GM21529 (cell line): ENCODE data around the gene MUC3A.
"Not testable (repeated sequence)": the region's sequence is repeated elsewhere in the genome, so short reads cannot be mapped to it uniquely, and the experiment has no call there.

Experiments used
- ATAC-seq: cut with Tn5 transposase; IDR thresholded peaks from one replicate; pipeline ENCODE4 v1.9.1; 2021; ENCODE audit not compliant: unreplicated experiment

MUC3A gene

GRCh38 chr7:100949227-100949932 is at the start of gene MUC3A:
MUC3A (plus strand) TSS chr7:100949534; CDS start chr7:100949625, 91 bp downstream.
- no peak for ATAC-seq

DNA sequence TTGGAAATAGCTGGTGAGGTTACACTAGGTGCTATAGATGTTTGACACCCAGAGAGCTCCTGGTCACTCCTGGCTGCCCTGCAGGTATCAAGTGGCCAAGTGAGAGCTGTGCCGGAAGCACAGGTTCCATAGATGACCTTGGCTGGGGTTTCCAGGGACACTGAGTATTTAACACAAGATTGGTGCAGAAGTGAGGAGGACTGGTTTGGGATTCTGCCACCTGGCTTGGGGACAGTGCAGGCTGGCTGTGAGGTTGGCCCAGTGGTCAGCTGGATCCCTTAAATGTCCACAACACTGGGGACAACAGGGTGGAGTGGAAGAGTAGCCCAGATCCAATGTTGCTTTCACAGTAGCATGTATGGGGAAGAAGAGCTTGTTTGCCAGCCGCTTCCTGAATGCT is 48.4 kb upstream of the MUC3A start:
- ATAC-seq, result no peak

DNA sequence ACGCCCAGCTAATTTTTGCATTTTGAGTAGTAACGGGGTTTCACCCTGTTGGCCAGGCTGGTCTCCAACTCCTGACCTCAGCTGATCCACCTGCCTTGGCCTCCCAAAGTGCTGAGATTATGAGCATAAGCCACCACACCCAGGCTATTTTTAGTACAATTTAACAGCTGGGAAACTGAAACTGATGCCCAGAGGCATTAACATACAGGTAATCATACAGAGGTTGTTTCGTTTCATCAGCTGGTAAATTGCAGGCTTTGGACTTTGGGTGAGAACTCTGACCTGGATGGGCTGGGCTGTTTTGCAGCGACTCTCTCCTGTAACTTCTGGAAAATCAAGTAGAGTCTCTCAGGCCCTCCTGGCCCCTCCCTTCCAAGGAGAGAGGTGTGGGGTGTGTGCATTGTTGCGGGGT is 47.4 kb upstream of the MUC3A start:
- no peak for ATAC-seq

DNA sequence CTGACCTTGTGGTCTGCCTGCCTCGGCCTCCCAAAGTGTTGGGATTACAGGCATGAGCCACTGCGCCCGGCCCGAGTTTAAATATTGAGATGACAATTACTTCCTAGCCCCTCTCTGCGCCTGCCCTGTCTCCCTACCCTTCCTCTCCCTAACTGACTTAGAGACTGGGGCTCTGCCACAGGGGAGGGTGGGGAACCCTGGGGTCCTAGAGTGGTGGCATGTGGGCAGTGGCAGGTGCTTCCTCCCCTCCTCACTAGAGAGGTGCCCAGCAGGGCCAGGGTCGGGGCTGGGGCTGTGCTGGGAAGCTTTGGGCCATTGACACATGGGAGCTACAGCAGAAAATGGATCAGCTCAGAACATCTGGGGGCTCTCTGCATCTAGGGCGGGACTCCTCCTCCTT is 46.7 kb upstream of the MUC3A start:
- no peak for ATAC-seq

GRCh38 chr7:100908512-100908911 is 40.8 kb upstream of the MUC3A start:
- ATAC-seq, result no peak

- not testable (repeated sequence) for ATAC-seq
Measured at GRCh38 chr7:100910443-100910842, 38.9 kb upstream of the MUC3A start.

GRCh38 chr7:100911484-100911883 is 37.9 kb upstream of the MUC3A start:
- ATAC-seq, result no peak

DNA sequence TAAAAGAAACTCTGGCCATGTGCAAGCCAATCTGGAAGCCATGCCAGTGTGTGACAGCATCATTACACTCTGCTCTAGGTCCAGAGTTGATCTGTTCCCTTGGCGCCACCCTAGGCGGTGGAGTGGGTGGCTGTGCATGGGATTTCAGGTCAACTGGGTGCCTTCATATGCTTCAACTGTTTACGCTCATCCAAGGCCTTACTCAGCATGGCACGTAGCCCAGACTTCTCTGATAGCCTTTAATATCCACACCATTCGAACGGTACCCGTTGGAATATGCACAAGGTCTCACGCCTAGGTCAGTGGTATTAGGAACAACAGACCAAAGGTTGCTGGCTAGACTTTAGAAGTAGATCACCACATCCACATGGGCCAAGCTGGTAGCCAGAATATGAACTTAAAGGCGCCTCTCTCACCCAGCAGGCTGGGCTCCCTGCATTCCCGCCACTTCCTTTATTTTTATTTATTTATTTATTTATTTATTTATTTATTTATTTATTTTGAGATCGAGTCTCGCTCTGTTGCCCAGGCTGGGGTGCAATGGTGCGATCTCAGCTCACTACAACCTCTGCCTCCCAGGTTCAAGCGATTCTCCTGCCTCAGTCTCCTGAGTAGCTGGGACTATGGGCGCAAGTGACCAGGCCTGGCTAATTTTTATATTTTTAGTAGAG is 35.0 kb upstream of the MUC3A start:
- ATAC-seq, result no peak

DNA sequence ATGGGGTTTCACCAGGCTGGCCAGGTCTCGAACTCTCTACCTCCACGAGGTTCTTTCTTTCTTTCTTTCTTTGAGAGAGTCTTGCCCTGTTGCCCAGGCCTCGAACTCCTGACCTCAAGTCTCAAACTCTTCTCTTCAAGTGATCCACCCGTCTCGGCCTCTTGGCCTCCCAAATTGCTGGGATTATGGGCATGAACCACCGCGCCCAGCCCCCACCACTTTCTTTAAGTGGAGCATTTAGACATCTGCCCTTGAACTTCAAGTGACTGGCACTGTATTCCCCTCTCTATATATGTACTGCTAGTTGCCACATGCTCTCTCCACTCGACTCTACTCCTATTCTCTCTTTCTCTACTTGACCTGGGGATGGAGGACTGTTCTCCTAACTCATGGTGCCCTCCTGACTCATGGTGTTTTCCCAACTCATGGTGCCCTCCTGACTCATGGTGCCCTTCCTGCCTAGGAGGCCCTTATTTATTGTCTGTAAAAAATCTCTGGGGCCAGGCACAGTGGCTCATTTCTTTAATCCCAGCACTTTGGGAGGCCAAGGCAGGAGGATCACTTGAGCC is 34.4 kb upstream of the MUC3A start:
- ATAC-seq, result no peak

DNA sequence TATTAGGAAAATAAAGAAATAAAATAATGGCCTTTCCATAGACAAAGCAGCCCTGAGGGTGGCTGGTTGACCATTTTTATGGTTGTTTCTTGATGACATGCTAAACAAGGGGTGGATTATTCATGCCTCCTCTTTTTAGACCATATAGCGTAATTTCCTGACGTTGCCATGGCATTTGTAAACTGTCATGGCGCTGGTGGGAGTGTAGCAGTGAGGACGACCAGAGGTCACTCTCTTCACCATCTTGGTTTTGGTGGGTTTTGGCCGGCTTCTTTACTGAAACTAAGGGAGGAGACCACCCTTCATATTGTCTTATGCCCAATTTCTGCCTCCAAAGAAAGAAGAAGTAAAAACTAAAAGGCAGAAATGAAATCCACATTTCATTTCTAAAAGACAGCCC is 30.0 kb upstream of the MUC3A start:
- not testable (repeated sequence) for ATAC-seq

- ATAC-seq, result not testable (repeated sequence)
Measured at GRCh38 chr7:100919779-100920437, 29.4 kb upstream of the MUC3A start.

- ATAC-seq, result no peak
Measured at GRCh38 chr7:100921039-100921438, 28.3 kb upstream of the MUC3A start.

DNA sequence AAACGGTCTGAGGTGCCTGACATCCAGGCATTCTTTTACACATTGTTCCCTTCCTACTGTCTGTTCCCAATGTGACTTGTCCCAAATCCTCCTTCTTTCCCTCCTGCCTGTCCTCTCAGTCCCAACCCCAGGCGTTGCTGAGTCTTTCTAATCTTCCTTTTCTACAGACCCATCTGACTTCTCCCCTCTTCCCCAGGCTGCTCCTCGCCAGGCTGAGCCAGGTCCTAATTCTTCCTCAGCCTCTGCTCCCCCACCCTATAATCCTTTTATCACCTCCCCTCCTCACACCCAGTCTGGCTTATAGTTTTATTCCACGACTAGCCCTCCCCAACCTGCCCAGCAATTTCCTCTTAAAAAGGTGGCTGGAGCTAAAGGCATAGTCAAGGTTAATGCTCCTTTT is 25.7 kb upstream of the MUC3A start:
- ATAC-seq, result not testable (repeated sequence)

- ATAC-seq, result no peak
Measured at GRCh38 chr7:100929808-100930174, 19.5 kb upstream of the MUC3A start.

GRCh38 chr7:100933734-100934133 is 15.6 kb upstream of the MUC3A start:
- ATAC-seq, result no peak

- not testable (repeated sequence) for ATAC-seq
Measured at GRCh38 chr7:100935381-100935780, 14.0 kb upstream of the MUC3A start.

DNA sequence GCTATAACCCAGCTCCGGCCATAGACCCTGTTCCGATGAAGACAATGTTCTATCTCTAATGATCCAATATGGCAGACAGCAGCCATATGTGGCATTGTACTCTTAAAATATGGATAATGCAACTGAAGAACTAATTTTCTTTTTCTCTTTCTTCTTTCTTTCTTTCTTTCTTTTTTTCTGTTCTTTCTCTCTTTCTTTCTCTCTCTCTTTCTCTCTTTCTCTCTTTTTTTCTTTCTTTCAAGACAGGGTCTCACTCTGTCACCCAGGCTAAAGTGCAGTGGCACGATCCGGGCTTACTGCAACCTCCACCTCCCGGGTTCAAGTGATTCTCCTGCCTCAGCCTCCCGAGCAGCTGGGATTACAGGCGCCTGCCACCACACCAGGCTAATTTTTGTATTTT is 13.2 kb upstream of the MUC3A start:
- not testable (repeated sequence) for ATAC-seq

DNA sequence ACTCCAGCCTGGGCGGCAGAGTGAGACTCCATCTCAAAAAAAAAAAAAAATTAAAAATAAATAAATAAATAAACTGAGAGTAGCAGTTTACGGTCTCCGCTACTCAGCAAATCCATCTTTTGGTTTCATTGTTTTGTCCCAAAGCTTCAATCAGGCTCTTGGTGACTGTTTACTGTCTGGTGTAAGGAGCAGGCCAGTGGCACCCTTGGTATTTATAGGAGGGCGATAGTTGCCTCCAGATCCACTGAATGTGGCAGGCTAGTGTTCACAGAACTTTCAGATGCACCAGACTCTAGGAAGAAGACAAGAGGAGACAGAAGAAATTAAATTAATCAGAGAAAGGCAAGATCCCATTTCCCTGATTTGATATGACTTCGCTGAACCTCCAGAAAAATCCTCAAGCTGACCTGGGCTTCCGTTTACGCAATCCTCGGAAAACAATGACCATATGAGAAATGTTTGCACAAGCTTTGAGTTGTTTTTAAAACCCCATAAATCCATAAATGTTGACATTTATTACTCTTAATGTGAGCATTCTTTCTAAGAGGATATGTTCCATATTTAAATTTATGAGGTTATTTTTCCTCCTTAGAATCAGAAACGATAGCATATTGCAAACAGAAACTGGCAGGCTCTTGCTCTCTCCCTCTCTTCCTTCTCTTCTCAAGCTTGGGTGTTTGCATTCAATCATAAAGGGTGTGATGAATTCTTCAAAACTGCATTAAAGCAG is 7.1 kb upstream of the MUC3A start:
- ATAC-seq, result no peak

DNA sequence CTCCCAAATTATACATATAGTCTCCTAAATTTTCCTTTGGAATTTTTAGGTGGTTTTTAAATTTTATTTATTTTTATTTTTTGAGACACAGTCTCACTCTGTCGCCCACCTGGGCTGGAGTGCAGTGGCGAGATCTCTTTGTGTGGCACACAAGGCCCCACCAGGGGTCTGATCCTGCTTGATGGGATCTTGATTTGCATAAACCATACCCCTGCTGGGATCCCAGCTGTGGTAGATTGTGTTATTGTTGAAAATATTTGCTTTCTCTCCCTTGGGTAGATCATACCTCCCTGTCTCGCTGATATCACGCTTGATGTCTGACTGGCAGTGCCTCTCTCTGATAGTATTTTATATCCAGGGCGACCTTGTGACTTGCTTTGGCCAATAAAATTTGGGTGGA is 5.6 kb upstream of the MUC3A start:
- no peak for ATAC-seq

GRCh38 chr7:100944138-100944537 is 5.2 kb upstream of the MUC3A start:
- no peak for ATAC-seq

DNA sequence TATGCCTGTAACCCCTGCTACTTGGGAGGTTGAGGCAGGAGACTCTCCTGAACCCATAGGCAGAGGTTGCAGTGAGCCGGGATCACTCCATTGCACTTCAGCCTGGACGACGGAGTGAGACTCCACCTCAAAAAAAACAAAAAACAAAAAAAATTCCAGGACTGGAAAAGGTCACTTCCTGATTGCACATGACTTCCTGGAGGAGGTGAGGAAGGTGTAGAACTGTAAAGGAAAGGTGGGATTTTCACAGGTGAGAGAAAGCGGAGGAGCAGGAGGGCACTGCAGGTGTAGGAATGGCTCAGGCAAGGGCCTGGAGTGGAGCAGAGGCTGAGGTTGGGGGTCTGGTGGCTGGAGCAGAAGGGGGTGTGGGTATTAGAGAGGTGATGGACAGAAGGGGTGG is 3.2 kb upstream of the MUC3A start:
- no peak for ATAC-seq
